ENCODE data around the gene ARVCF.

The ARVCF gene

GRCh38 chr22:20014526-20015186 is 2.0 kb downstream of the ARVCF start:
- no peak for DNase-seq

GRCh38 chr22:20013382-20013871 is 3.2 kb downstream of the ARVCF start:
- no peak for DNase-seq

GRCh38 chr22:20012741-20013331 is 3.8 kb downstream of the ARVCF start:
- no peak for DNase-seq

- DNase-seq = no peak
Observed at GRCh38 chr22:20011993-20012740, 4.5 kb downstream of the ARVCF start.

- DNase-seq = no peak
Observed at GRCh38 chr22:20011123-20011992, 5.3 kb downstream of the ARVCF start.

- DNase-seq = no peak
Observed at GRCh38 chr22:20010307-20011122, 6.1 kb downstream of the ARVCF start.

GRCh38 chr22:20009582-20010306 is 6.9 kb downstream of the ARVCF start:
- DNase-seq = no peak

GRCh38 chr22:20009018-20009491 is 7.6 kb downstream of the ARVCF start:
- DNase-seq = no peak

GRCh38 chr22:20008221-20008995 is 8.2 kb downstream of the ARVCF start:
- DNase-seq = no peak

GRCh38 chr22:20004464-20004863 is 12.2 kb downstream of the ARVCF start:
- no peak for DNase-seq

GRCh38 chr22:20003304-20003703 is 13.3 kb downstream of the ARVCF start:
- DNase-seq = no peak

- no peak for DNase-seq
Observed at GRCh38 chr22:20002636-20003035, 14.0 kb downstream of the ARVCF start.

- no peak for DNase-seq
Observed at GRCh38 chr22:20002128-20002527, 14.5 kb downstream of the ARVCF start.

- DNase-seq = no peak
Observed at GRCh38 chr22:20001082-20001638, 15.5 kb downstream of the ARVCF start.

GRCh38 chr22:20000246-20001081 is 16.2 kb downstream of the ARVCF start:
- no peak for DNase-seq

GRCh38 chr22:19998991-19999820 is 17.4 kb downstream of the ARVCF start:
- no peak for DNase-seq

- no peak for DNase-seq
Observed at GRCh38 chr22:19998232-19998951, 18.2 kb downstream of the ARVCF start.
